CD4-positive, alpha-beta T cell treated with Interleukin-17A for 4 hours (primary cell): ENCODE results near the gene AMPH.
A peak's percentile ranks its signal among the peaks of the same experiment; 100 is the strongest.

Experiments
- DNase-seq: peaks from one replicate; pipeline ENCODE4 v3.0.0-alpha.2; 2020; ENCODE audit warnings: mixed read lengths

The AMPH gene

DNA sequence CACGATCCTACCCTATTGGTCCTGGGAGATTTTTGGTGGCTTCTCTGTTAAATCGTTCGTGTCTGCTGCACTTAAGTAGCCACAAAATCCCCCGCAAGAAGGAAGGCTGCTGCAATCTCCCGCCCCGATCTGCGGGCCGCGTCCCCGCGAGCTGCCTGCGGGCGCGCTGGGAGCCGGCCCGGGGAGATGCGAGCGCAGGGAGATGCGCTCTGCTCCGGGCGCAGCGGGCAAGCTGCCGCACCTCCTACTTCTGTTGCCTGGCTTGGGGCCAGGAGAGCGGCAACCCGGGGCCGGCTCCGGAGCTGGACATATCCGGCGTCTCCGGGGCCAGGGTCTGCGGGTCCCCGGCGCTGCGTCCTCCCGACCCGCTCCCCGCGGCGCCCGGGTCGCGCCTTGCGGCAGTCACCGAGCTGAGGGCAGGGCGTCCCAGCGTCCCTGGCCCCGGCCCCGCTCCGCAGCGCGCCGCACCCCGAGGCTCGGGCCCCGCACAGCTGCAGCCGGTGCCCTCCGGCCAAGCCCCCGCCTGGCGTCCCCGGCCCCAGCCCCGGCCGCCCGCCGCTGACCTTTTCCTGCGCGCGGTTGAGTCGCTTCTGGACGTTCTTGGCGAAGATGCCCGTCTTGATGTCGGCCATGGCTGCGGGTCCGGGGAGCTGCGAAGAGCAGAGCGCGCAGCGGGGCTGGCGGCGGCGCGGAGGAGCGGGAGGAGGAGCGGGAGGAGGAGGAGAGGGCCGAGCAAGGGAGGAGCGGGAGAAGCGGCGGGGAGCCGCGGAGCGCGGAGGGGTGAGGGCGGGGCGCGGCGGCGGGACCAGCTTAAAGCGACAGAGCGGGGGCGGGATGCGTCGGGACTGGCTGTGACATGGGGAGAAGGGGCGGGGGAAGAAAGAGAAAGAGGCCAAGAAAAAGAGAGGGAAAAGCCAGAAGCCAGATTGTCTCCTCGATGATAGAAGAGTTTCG is at the start of gene AMPH:
Gene AMPH (minus strand): TSS at position 654 of the 954 bp plus-strand sequence. CDS start 22 bp downstream, at position 632.
- no peak for DNase-seq

DNA sequence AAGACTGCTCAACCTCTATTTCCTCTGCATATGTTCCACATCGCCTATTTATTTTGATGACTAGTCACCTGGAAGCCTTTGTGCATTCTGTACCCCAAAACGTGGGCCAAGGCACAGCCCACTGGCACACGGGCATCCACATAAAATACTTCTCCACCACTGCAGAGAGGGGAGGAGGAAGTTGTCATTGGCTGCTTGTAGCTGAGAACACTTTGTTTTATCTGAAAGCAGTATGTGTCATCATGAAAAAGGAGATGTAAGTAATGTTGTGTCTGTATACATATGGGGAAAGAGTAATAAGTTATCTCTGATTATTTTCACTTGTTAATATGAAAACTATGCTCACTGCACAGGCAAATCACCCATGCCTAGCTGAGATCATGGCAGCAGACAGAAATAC is 48.2 kb upstream of the AMPH start:
- no peak for DNase-seq

DNA sequence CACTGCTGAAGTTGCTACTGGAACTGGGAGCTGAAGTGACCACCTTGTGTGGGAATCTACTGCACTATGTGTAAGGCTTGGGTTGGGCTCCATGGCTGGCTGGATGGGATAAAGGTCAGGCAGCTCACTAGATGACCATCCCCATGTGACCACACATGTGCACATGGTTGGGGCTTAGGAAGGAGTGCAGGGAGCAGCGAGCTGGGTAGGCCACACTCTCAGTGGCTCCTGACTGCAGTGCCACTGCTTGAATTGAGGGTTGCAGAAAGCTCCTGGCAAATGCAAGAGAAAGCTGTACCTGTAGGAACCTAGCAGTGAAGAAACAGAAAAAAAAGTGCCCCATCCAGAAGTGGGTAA is 47.5 kb upstream of the AMPH start:
- no peak for DNase-seq

DNA sequence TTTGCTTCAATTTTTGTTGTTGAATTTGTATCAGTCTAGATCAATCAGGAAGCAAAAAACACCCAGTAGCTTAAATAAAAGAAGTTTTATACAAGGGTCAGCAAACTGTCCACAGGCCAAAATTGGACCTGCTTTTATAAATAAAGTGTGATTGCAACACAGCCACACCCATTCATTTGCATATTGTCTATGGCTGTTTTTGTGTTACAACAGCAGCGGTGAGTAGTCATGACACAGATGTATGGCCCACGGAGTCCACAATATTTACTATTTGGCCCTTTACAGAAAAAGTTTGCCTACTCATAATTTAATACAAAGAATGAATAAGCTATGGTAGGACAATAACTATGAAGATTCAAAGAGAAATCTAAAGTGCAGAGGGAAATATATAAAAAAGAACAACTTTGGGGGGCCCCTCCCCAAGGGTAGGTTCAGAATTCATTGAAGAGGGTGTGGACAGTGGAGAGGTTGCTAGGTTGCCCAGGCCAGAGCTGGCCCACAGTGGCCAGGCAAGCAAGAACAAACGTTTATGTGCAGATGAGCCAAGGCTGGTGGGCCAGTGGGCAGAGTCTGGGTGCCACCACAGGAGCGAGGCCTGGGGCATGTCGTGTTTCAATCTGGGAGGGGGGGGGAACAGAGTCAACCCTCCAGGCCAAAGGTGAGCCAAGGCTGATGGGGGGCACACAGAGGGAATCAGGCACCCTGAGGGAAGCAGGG is 47.0 kb upstream of the AMPH start:
- DNase-seq: no peak

DNA sequence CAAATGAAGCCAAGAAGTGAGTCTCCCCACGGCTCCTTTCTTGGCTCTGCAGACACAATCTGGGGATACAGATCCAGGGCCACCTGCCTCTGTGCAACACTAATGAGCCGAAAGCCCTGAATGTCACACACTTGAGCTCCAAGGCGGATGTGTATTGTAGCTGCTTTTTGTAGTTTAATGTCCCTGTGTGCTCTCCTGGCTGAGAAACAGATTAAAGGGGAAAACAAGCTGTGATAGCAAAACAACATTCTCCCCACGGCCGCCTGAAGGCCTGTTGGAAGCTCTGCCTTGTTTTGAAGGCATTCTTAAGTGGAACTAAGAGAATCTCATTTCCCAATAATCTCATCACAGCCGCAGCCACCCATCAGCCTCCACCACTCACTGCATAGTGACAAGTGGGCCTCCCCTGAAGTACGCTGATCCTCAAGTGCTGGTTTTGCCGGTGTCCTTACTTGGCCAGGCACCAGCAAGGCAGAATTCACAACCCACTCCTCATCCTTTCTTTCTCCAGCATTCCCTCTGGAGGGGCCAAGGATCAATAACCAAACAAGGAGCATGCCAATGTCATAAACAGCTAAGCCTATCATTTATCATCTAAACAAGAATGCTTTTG is 44.4 kb upstream of the AMPH start:
- DNase-seq: no peak

DNA sequence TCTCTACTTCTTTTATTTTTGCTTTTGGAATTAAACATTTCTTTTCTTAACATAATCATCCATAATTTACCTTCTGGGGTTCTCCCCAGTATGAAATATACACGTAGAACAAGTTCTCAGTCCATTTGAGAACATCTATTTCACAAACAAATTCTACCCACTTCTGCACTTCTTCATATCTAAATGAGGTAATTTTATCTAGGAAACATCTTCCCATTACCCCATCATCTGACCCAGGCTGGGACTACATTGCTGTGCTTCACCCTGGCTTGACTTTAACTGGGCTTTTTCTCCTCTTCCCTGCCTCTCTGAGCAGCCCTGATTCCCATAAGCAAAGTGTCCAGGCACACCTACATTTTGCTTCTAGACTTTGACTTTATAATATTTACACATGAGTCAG is 43.3 kb upstream of the AMPH start:
- DNase-seq: no peak

DNA sequence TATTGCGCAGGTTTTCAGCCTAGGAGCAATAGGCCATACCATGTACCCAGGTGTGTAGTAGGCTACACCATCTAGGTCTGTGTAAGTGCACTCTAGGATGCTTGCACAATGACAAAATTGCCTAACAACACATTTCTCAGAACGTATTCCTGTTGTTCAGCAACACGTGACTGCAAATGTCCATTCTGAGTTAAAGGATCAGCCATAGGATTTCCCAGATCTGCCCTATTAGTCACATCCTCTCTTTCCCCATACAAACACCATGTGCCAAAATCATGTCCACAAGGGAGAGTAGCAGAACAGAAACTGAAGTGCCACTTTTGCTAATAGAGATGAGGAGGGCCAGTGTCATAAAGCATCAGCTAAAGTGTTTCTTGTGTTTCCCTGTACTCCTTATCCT is 42.6 kb upstream of the AMPH start:
- no peak for DNase-seq

DNA sequence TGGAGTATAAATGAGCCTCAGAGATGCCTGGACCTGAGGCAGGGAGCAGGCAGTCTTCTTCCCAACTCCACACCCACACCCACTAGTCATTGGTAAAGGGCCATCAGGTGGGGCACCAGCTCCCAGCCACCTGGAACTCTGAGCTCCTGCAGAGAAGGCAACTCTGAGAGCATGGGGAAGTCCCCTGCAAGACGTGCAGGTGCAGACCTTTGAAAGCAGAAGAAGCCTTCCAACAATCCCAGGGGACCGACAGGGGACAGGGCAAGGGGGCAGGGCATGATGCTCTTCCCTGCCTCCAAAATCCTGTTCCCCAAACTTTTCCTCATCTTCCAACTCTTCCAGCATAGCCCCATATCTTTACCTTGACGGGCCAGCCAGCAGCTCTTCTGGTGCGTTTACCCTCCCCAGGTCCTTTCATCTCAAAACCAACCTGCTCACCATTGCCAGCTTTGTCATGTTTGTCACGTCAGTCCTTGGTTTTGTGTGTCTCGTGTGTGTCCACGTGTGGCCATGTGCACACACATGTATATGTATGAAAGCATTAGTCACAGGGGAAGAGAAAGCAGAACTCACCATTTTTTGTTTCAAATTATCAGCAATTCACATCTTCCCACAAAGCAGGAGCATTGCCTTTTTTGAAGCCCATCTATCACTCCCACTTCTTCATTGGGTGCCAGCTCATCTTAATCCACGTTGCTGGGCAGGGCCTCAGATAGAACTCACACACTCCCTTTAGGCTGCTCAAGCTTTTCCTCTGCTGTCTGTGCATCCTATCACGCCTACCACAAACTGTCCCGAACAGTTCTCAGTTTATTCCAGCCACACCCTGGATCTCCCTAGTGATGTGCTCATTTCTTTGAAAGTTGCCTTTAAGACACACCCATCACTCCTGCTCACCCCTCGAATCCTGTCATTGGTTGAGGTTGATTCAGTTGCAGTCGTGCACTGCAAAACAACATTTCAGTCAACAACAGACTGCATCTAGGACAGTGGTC is 41.0 kb upstream of the AMPH start:
- DNase-seq: no peak

DNA sequence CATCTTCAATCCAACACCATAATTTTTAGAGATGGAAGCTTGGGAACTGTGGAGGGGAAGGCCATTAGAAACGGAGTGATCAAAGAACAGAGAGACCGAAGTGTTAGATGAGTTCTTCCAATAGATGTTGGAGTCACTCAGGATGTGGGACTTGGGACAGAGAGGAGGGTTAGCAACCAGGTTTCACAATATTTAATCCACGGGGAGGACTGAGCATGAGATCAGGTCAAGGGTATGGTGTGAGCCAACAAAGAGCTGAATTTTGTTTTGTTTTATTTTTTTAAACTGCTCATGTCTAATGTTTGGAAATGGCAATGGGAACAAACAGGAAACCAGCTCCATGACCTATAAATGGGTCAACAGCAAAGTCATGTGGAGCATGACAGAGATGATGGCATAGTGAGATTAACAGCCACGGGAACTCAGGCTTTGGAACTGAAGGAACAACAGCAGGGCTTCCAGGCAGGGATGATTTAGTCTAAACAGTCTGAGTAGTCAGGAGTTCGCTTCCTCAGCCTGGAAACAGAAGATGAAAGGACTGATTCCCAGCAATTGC is 38.9 kb upstream of the AMPH start:
- DNase-seq: no peak

DNA sequence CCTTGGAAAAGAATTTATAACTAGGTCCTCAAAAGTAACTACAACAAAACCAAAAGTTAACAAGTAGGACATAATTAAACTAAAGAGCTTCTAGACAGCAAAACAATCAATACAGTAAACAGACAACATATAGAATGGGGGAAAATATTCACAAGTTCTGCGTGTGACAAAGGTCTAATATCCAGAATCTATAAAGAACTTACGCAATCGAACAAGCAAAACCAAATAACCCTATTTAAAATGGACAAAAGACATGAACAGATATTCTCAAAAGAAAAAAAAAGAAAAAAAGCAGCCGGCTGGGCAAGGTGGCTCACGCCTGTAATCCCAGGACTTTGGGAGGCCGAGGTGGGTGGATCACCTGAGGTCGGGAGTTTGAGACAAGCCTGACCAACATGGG is 33.8 kb upstream of the AMPH start:
- no peak for DNase-seq

DNA sequence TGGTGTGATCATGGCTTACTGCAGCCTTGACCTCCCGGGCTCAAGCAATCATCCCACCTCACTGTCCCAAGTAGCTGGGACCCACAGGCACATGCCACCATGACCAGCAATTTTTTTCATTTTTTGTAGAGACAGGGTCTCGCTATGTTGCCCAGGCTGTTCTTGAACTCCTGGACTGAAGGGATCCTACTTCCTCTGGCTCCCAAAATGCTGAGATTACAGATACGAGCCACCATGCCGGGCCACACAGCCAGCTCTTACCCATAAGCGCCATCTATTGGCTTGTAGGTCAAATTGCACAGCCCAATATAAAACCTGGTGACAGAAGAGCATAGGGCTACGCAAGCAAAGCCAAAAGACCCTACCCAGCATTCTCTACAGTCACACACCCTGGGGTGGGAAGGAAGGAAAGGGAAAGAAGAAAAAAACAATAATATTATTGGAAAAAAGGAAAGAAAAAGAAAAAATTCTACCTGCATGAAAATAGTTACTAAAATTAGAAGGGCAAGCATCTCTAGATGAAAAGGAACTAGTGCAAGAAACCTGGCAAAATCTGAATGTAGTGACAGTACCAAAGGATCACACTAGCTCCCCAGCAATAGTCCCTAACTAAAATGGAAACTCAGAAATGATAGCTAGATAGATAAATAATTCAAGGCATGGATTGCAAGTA is 29.4 kb upstream of the AMPH start:
- DNase-seq: peak; percentile 15

DNA sequence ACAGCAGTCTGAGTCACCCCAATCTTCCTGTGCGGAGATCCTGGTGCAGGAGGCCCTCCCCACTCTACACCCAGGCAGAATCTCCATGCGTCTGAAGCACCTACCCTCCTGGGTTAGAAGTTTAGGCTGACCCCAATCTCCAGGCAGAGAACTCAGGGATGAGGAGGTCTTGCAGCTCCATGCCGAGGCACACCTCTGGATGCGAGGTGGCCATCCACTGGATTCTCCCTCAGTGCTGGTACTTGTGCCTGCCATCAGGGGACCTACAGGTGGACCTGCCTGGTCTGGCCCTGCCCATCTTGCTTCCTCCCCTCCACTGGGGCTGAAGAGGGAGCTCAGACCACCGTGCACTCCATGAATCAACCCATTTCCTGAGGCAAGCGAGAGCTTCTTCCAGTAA is 28.8 kb upstream of the AMPH start:
- DNase-seq: no peak

DNA sequence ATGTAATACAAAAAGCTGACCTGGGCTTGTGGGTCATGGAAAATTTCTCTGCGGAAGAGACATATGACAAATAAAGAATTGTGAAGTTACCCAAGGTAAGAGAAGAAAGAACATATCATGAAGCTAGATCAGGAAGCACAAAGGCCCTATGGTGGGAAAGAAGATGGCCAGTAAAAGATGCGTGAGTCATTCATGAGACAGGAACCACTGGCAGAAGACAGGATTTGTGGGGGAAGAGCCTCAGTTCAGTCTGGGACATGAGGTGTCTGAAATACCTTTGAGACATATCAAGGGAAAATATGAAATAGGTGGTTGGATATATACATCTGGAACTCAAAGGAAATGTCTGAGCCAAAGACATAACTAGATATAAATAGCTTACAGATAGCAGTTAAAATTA is 27.7 kb upstream of the AMPH start:
- no peak for DNase-seq

DNA sequence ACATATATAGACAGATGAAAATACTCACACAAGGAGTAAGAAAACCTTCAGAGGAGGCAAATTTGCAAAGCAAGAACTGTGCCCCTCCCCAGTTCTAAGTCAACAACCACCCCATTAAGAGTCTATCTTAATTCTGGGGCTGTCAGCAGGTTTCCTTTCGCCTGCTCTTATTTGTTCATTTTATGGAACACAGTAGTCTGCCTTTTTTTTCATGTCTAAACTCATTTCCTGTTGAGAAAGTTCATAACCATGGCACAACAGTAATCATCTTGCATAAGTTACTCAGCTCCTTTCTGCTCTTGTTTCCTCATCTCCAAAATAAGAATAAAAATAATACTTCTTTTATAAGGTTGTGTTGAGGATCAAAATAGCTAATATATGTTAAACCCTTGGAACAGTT is 25.8 kb upstream of the AMPH start:
- DNase-seq: no peak

DNA sequence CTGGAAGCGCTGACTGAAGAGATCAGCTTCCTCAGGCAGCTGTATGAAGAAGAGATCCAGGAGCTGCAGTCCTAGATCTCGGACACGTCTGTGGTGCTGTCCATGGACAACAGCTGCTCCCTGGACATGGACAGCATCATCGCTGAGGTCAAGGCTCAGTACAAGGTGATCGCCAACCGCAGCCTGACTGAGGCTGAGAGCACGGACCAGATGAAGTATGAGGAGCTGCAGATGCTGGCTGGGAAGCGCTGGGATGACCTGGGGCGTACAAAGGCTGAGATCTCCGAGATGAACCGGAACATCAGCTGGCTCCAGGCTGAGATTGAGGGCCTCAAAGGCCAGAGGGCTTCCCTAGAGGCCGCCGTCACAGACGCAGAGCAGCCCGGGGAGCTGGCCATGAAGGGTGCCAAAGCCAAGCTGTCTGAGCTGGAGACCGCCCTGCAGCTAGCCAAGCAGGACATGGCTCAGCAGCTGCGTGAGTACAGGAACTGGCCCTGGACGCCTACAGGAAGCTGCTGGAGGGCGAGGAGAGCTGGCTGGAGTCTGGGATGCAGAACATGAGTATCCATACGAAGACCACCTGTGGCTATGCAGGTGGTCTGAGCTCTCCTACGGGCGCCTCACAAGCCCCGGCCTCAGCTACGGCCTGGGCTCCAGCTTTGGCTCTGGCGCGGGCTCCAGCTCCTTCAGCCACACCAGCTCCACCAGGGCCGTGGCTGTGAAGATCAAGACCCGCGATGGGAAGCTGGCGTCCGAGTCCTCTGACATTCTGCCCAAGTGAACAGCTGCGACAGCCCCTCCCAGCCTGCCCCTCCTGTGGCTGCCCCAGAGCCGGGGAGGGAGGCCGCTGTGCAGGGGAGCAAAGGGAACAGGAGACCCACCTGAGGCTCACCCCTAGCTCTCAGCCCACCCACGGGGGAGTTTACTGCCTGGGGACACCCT is 24.9 kb upstream of the AMPH start:
- no peak for DNase-seq

DNA sequence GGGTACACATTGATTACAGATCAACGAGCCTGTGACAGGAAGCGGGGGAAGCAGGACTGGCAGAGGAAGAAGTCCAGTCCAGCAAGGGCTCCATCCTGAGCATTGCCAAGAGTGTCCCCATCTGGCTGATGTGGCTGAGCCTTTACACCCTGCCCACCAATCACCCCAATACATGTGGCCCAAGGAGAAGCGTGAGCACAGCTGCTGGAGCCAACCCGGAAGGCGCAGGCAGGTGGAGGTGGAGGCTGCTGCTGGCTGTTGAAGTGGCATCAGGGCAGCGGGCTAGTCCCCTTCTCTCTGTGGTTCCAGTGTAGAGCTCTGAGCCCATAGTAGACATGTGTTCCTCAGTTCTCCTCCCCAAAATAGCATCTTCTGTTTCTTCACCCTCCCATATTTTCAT is 6.8 kb upstream of the AMPH start:
- DNase-seq: no peak

DNA sequence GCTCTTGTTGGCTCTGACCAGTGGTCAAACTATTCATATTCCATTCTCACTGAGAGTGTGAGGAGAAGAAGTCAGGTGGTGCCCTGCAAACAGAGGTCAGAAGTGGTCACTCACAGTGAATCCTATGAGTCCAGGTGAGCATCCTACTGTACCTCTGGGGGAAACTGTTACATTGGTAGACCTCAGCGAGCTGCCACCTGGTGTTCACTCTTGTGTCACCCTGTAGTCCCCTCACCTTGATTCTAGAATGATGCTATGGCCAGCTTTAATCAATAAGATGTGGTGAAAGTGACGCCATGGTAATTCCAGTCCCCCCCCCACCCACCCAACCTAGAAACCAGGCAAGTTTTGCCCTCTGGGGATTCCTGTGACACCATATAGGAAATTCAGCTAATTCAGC is 1.2 kb upstream of the AMPH start:
- DNase-seq: no peak

DNA sequence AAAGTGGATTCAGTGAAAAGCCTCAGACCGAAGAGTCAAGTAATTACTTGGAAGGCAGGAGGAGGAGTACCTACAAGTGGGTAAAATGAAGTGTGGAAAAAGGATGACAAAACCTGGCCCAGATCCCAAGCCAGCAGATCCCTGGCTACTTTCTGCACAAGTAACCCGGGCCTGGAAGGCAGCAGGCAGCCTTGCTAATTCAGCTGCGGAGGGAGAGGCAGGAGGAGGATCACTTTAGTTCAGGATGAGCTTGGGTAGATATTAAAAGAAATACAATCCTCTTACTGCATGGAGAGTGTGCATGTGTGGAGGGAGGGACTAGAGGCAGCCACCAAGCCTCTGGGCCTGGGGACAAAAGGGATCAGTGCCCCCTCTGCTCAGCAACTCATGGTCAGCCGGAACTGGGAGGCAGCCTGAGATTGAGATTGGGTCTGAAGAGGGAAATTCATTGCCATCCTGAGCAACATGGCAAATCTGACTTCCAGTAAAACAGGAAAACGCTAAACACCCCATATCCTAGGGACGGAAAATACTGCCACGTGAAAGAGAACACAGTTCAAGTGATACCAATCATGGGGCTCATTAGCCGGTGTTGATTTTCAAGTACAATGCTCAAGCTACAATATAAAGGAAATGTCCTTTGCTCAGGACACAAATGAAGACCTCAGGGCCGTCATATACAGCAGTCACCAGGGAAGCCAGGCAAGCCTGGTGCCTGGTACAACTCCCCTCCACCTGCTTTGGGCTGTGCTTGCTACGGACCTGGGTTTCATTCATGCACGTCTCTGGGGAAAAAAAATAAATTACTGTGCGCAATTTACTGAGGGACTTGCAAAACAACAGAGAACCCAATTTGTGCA is 1.3 kb downstream of the AMPH start:
- DNase-seq: no peak

DNA sequence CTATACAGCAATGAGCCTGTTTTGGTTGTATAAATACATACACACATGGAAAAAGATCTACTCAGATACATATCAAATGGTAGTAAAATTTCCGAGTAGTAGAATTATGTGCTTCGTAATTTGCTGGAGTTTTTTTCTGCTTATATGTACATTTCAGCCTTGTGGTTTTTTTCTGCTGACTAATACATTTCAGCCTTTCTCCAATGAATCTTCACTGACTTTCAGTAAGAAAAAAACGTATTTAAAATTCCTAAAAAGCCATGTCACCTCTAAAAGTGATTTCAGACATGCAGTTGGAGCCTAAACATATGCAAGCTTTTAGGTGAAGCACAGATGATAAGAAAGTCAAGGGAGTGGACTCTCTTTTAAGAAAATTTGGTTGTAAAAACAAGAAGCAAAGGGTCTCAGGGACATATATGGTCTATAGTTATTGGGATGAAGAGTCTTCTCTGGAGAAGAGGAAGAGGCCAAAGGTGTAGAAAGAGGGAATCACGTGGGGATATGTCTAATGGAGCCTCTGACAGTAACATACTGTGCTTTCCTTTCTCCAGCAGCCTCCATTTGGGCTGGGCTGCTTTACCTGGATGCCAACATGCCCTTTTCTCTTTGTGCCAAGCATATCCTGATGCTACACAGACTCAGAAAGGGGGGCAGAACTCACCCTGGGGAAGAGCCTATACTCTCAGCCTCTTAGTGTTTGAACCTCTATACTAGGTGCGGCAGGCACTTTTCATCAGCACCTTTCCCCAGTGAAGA is 2.4 kb downstream of the AMPH start:
- no peak for DNase-seq
